ENCODE data around the gene ESYT2. TPM values are rescaled to one million over a fixed set of nuclear protein-coding genes. Genes with fewer than 3 reads are reported as not detected.
A peak's percentile ranks its signal among the peaks of the same experiment; 100 is the strongest.

The ESYT2 gene
- total RNA-seq, 1 donor from 2014 or later = 53.1 TPM

GRCh38 chr7:158811894-158812293 lies 17.4 kb downstream of the ESYT2 start:
- no peak for DNase-seq (ENCODE audit: low read depth)
- TF ChIP-seq CTCF (IDR thresholded peaks at IDR 0.05; ENCODE audit: insufficient read depth, low read length, poor library complexity, severe bottlenecking) = no peak
- H3K4me3 ChIP-seq (ENCODE audit: low read depth, low read length) = no peak overlapping the region
- H3K27me3 ChIP-seq (ENCODE audit: control insufficient read depth, insufficient read depth, low read length) = no peaks in the 10 kb centered on the region
- no peaks in the 10 kb centered on the region for H3K36me3 ChIP-seq (ENCODE audit: control insufficient read depth, insufficient read depth, low read length)

DNA sequence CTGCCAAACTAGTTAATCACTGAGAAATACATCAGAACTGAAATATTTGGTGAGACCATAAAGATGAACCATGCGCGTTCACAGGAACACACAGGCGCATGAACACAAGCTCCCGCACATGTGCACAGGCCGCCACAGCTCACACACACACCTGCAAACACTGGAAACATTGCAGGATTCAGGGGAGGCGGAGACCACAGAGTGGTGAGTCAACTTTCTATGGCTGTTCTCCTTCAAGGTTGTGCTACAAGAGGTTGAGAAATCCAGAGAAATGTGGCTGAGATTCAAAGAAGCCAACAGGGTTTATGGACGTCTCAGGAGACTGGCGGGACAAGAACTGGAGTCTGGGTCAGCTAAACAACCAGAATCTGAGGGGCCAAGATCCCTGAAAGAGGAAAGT lies 17.8 kb downstream of the ESYT2 start:
- Histone ChIP-seq H3K27me3 (ENCODE audit: control insufficient read depth, insufficient read depth, low read length) (no peaks in the 10 kb centered on the region), H3K36me3 (ENCODE audit: control insufficient read depth, insufficient read depth, low read length) (no peaks in the 10 kb centered on the region), H3K4me3 (ENCODE audit: low read depth, low read length) (no peak overlapping the region)
- DNase-seq (ENCODE audit: low read depth) = peak; percentile 67
- no peak for TF ChIP-seq CTCF (IDR thresholded peaks at IDR 0.05; ENCODE audit: insufficient read depth, low read length, poor library complexity, severe bottlenecking)

DNA sequence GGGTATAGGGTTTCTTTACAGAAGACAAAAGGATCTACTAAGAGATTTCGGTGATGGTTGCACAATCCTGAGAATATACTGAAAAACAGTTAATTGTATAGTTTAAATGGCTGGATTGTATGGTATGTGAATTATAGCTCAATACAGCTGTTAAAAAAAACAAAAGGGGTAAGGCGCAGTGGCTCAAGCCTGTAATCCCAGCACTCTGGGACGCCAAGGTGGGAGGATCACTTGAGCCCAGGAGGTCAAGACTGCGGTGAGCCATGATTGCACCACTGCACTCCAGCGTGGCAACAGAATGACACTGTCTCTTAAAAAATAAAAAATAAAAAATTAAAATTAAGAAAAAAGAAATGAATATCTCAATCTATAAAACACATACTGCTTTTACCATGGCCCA lies 18.5 kb downstream of the ESYT2 start:
- no peaks in the 10 kb centered on the region for H3K27me3 ChIP-seq (ENCODE audit: control insufficient read depth, insufficient read depth, low read length)
- no peak for DNase-seq (ENCODE audit: low read depth)
- no peak overlapping the region for H3K4me3 ChIP-seq (ENCODE audit: low read depth, low read length)
- H3K36me3 ChIP-seq (ENCODE audit: control insufficient read depth, insufficient read depth, low read length) = no peaks in the 10 kb centered on the region
- TF ChIP-seq CTCF (IDR thresholded peaks at IDR 0.05; ENCODE audit: insufficient read depth, low read length, poor library complexity, severe bottlenecking) = no peak

DNA sequence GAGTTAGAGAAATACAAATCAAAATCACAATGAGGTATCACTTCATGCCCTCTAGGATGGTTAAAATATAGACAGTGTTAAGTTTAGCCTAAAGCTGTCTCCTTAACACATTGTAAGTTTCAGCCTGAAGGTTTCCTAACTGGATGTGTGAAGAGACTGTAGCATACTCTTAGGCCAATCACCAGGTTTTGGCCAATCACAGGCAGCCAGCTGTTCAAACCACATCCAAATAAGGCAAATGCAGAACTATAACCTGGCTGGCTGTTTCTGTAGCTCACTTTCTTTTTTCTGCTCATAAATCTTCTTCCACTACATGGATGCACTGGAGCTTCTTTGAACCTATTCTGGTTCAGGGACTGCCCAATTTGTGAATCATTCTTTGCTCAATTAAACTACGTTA lies 19.7 kb downstream of the ESYT2 start:
- Histone ChIP-seq H3K4me3 (ENCODE audit: low read depth, low read length) (no peak overlapping the region), H3K27me3 (ENCODE audit: control insufficient read depth, insufficient read depth, low read length) (no peaks in the 10 kb centered on the region), H3K36me3 (ENCODE audit: control insufficient read depth, insufficient read depth, low read length) (no peaks in the 10 kb centered on the region)
- TF ChIP-seq CTCF (IDR thresholded peaks at IDR 0.05; ENCODE audit: insufficient read depth, low read length, poor library complexity, severe bottlenecking) = no peak
- DNase-seq (ENCODE audit: low read depth) = no peak

DNA sequence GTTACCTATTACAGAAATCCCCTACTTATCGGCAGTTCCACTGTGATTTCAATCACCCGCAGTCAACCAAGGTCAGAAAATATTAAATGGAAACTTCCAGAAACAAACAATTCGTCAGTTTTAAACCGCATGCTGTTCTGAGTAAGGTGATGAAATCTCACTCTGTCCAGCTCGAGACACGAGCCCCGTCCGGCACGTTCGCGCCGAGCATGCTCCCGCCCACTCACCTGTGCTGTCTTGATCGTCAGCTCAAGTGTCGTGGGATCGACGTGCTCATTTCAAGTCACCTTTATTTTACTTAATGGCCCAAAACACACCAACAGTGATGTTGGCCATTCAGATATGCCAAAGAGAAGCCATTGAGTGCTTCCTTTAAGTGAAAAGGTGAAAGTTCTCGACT lies 21.2 kb downstream of the ESYT2 start:
- DNase-seq (ENCODE audit: low read depth) = no peak
- TF ChIP-seq CTCF (IDR thresholded peaks at IDR 0.05; ENCODE audit: insufficient read depth, low read length, poor library complexity, severe bottlenecking) = no peak
- Histone ChIP-seq H3K4me3 (ENCODE audit: low read depth, low read length) (no peak overlapping the region), H3K27me3 (ENCODE audit: control insufficient read depth, insufficient read depth, low read length) (no peaks in the 10 kb centered on the region), H3K36me3 (ENCODE audit: control insufficient read depth, insufficient read depth, low read length) (no peaks in the 10 kb centered on the region)

DNA sequence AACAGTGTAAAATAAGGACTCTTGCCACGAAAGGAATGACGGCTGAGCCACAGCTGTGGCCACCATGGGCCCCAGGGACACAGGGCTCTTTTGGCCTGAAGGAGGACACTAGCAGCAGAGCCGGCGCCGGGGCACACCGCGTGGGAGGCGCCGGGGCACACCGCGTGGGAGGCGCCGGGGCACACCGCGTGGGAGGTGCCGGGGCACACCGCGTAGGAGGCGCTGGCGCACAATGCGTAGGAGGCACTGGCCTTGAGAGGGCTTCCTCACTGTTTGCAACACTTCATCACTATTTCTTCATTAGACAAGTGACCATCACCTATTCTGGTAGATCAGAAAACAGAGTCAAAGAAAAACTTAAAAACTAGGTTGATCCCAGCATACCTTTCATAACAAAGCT lies 23.4 kb downstream of the ESYT2 start:
- no peak overlapping the region for H3K4me3 ChIP-seq (ENCODE audit: low read depth, low read length)
- no peaks in the 10 kb centered on the region for H3K27me3 ChIP-seq (ENCODE audit: control insufficient read depth, insufficient read depth, low read length)
- DNase-seq (ENCODE audit: low read depth) = no peak
- no peaks in the 10 kb centered on the region for H3K36me3 ChIP-seq (ENCODE audit: control insufficient read depth, insufficient read depth, low read length)
- no peak for TF ChIP-seq CTCF (IDR thresholded peaks at IDR 0.05; ENCODE audit: insufficient read depth, low read length, poor library complexity, severe bottlenecking)
